Measurements from ENCODE around the gene SLC26A6. TPM values are rescaled to one million over a fixed set of nuclear protein-coding genes. Genes with fewer than 3 reads are reported as not detected.

Gene SLC26A6
- total and polyA plus RNA-seq, 10 of the 15 experiments (the other 5 are each of a cell fraction or from before 2014, with no cell fraction given): 2.1 to 24.9 (median 13.3) TPM

- peak; percentile 59 for TF ChIP-seq NKRF (conservative IDR thresholded peaks at IDR 0.05)
- no peak for TF ChIP-seq SUPT20H (IDR thresholded peaks at IDR 0.05; ENCODE audit: borderline replicate concordance, control insufficient read depth, low read depth, low read length)
- peak; percentile 50 for TF ChIP-seq RFX5 (IDR thresholded peaks at IDR 0.05; ENCODE audit: low read depth, low read length)
- TF ChIP-seq NFYB (IDR thresholded peaks at IDR 0.05; ENCODE audit: insufficient read depth, low read depth, low read length): peak; percentile 67
- TF ChIP-seq CHD1 (IDR thresholded peaks at IDR 0.05; ENCODE audit: low read depth, low read length): peak; percentile 77; the same call in 1 of the 2 replicates
- peak; percentile 31; the same call in 1 of the 2 replicates for TF ChIP-seq LARP7 (IDR thresholded peaks at IDR 0.05)
- peak; percentile 26; the same call in 1 of the 2 replicates for TF ChIP-seq POLR2AphosphoS5 (IDR thresholded peaks at IDR 0.05; ENCODE audit: low read length)
- no peak for TF ChIP-seq SMARCA5 (IDR thresholded peaks at IDR 0.05)
- TF ChIP-seq BACH1 (IDR thresholded peaks at IDR 0.05; ENCODE audit: borderline replicate concordance): peak; percentile 47; the same call in 1 of the 2 replicates
- peak; percentile 83 for TF ChIP-seq RB1 (IDR thresholded peaks at IDR 0.05; ENCODE audit: borderline replicate concordance)
- 0 out of 2 replicates have a peak, but pooled peaks have one; percentile 48 for TF ChIP-seq STAT1 (conservative IDR thresholded peaks at IDR 0.05)
- peak; percentile 85; the same call in 1 of the 2 replicates for TF ChIP-seq CBFB (IDR thresholded peaks at IDR 0.05; ENCODE audit: low read depth)
- TF ChIP-seq ETV6 (conservative IDR thresholded peaks at IDR 0.05 in 1 of 2, IDR thresholded peaks at IDR 0.05 in 1 of 2; ENCODE audit: borderline replicate concordance in 1 of 2, low read depth in 1 of 2): no peak
- no peak for TF ChIP-seq MYC (IDR thresholded peaks at IDR 0.05; ENCODE audit: insufficient read depth, insufficient read length, insufficient replicate concordance, low read length, severe bottlenecking)
- 0 out of 2 replicates have a peak, but pooled peaks have one; percentile 9 for TF ChIP-seq SIN3A (IDR thresholded peaks at IDR 0.05; ENCODE audit: low read depth, low read length)
- TF ChIP-seq CEBPZ (IDR thresholded peaks at IDR 0.05; ENCODE audit: low read depth, low read length): no peak
- peak; percentile 87 for TF ChIP-seq RUNX3 (IDR thresholded peaks at IDR 0.05; ENCODE audit: low read length)
- peak; percentile 6; the same call in 1 of the 2 replicates for TF ChIP-seq IRF4 (IDR thresholded peaks at IDR 0.05; ENCODE audit: low read depth, low read length)
- peak; percentile 99 for TF ChIP-seq ATF7 (IDR thresholded peaks at IDR 0.05; ENCODE audit: low read depth)
- no peak for TF ChIP-seq NR2C2 (IDR thresholded peaks at IDR 0.05; ENCODE audit: borderline replicate concordance, control insufficient read depth, insufficient read length, low read depth)
- peak; percentile 50; the same call in 1 of the 2 replicates for TF ChIP-seq JUND (IDR thresholded peaks at IDR 0.05; ENCODE audit: low read depth, low read length)
- TF ChIP-seq CTCF (IDR thresholded peaks at IDR 0.05 in 2 of 3, conservative IDR thresholded peaks at IDR 0.05 in 1 of 3; ENCODE audit: control insufficient read depth in 2 of 3, extremely low read depth in 1 of 3, insufficient read depth in 1 of 3, low read depth in 3 of 3, low read length in 3 of 3): peak; percentile 88 to 91 (median 90)
These were observed 28.4 kb upstream of the SLC26A6 start (continued) for GRCh38 chr3:48663489-48664312.
